IPS-18a (cell line): ENCODE results near the gene ITPR2.

ENCODE experiments used
- H3K27ac ChIP-seq: one replicate; pipeline ENCODE4 v1.5.1; 2013; ENCODE audit warnings: low read length
- H3K27me3 ChIP-seq: one replicate; pipeline ENCODE4 v1.6.1; 2013; ENCODE audit warnings: mild to moderate bottlenecking, low read length; ENCODE audit not compliant: control insufficient read depth, insufficient read depth
- H3K36me3 ChIP-seq: one replicate; pipeline ENCODE4 v1.6.1; 2013; ENCODE audit warnings: low read depth, low read length; ENCODE audit not compliant: control insufficient read depth
- H3K4me1 ChIP-seq: one replicate; pipeline ENCODE4 v1.6.1; 2013; ENCODE audit warnings: low read depth, low read length; ENCODE audit not compliant: control insufficient read depth
- H3K4me3 ChIP-seq: one replicate; pipeline ENCODE4 v1.5.1; 2013; ENCODE audit warnings: low read length
- H3K9ac ChIP-seq: one replicate; pipeline ENCODE4 v1.6.1; 2013; ENCODE audit warnings: mild to moderate bottlenecking, low read length, moderate library complexity
- H3K9me3 ChIP-seq: one replicate; pipeline ENCODE4 v1.6.1; 2013; ENCODE audit warnings: low read depth, low read length; ENCODE audit not compliant: control insufficient read depth

The ITPR2 gene

DNA sequence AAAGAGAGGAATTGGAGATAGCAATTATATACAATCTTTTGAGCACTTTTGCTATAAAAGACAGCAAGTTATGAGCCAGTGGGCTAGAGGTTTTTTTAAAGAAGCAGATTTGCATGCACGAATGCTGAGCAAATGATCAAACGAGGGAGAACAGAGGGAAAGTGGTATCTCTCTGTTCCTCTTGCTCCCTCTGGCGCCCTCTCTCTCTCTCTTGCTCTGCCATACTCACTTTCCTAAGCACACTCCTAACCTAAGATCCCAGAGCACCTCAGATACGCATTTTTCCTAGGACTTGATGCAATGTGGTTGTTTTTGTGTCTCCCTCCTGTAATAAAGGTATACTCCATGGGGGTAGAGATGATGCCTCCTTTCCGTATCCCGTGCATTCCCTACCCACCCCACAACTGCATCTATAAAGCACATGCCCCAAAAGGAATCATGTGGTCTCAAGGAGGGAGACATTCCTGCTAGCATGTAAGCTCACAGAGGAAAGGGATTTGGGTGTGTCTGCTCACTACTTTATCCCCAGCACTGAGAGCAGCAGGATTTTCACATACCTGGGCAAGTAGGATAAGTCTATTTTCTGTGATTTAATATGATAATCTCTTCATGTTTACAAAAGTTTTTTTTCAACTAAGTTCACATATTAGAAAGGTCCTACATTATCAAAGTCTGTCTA, 367.4 kb downstream of the ITPR2 start:
- no peak overlapping the region for H3K27ac ChIP-seq
- H3K27me3 ChIP-seq: no peaks in the 10 kb centered on the region
- no peaks in the 10 kb centered on the region for H3K9me3 ChIP-seq
- no peak overlapping the region for H3K9ac ChIP-seq
- no peaks in the 10 kb centered on the region for H3K36me3 ChIP-seq
- no peak overlapping the region for H3K4me3 ChIP-seq
- H3K4me1 ChIP-seq: peaks cover 13% of the 10 kb centered on the region

DNA sequence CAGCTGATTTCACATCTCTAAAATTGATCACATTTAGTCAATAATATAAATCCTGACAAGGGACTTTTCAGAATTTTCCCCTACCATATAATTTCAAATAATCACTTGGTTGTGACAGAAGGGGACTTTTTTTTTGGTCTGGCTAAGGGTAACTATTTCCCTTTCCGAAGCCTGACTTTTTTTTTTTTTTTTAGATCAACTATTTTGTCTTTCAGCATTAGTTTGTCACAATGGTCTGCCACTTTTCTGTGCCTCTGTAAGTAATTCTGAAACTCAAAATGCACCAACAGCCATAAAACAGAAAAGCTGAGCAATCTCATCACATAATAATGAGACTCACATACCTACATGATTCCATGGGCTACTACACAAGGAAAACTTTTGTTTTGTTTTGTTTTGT, 371.2 kb downstream of the ITPR2 start:
- H3K9ac ChIP-seq: no peak overlapping the region
- H3K4me3 ChIP-seq: no peak overlapping the region
- no peaks in the 10 kb centered on the region for H3K9me3 ChIP-seq
- H3K4me1 ChIP-seq: peaks cover 1% of the 10 kb centered on the region
- no peak overlapping the region for H3K27ac ChIP-seq
- no peaks in the 10 kb centered on the region for H3K36me3 ChIP-seq
- H3K27me3 ChIP-seq: no peaks in the 10 kb centered on the region

DNA sequence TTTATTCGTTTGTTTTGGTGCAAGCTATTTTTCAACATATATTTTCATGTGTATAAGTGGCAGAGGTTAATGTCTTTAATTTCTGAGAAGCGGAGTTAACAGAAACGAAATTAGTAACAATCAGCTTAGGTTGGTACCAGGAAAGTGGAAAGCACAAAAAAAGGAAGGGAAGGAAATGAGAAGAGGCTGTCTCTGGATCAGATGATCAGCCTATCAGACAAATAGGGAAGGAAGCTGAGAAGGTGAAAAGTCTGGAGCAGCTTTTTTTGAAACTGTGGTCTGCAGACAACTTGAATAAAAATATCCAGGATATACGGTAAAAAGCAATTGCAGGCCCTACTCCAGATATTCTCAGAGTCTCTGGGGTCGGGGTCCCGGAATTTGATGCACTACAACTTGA, 372.6 kb downstream of the ITPR2 start:
- no peaks in the 10 kb centered on the region for H3K36me3 ChIP-seq
- H3K4me3 ChIP-seq: no peak overlapping the region
- no peaks in the 10 kb centered on the region for H3K9me3 ChIP-seq
- no peak overlapping the region for H3K9ac ChIP-seq
- no peak overlapping the region for H3K27ac ChIP-seq
- no peaks in the 10 kb centered on the region for H3K27me3 ChIP-seq
- H3K4me1 ChIP-seq: no peaks in the 10 kb centered on the region

DNA sequence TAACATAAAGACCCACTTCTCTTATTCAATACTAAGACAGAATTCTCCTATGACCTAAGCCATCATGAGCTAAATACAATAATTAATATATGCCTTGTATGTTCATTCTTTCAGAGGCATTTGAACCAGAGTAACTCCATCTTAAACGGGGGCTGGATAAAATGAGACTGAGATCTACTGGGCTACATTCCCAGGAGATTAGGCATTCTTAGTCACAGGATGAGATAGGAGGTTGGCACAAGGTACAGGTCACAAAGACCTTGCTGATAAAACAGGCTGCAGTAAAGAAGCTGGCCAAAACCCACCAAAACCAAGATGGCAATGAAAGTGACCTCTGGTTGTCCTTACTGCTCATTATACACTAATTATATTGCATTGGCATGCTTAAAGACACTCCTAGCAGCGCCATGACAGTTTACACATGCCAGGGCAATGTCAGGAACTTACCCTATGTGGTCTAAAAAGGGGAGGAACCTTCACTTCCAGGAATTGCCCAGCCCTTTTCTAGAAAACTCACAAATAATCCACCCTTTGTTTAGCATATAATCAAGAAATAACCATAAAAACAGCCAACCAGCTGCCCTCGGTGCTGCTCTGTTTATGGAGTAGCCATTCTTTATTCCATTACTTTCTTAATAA, 376.9 kb downstream of the ITPR2 start:
- no peaks in the 10 kb centered on the region for H3K4me1 ChIP-seq
- no peaks in the 10 kb centered on the region for H3K36me3 ChIP-seq
- H3K27me3 ChIP-seq: no peaks in the 10 kb centered on the region
- H3K9ac ChIP-seq: no peak overlapping the region
- no peaks in the 10 kb centered on the region for H3K9me3 ChIP-seq
- no peak overlapping the region for H3K27ac ChIP-seq
- no peak overlapping the region for H3K4me3 ChIP-seq

DNA sequence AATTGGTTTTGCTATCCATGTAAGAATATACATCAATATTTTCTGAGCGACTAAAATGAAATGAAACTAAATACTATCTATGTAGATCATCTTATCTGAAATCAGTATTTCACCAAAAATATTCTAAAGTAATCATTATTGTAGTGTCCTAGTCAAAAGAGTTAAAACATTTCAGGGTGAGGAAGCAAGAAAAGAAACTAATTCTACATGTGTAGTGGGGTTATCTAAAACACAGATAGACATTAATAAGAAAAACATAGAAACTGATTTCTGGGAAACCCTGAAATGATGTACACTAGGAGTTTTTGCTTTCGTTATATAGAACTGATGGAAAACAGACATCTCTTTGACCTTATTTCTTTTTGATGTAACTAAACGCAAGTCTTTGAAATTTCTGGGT, 379.7 kb downstream of the ITPR2 start:
- Histone ChIP-seq H3K4me1 (no peaks in the 10 kb centered on the region), H3K27ac (no peak overlapping the region), H3K4me3 (no peak overlapping the region), H3K36me3 (no peaks in the 10 kb centered on the region), H3K9me3 (no peaks in the 10 kb centered on the region), H3K27me3 (no peaks in the 10 kb centered on the region), H3K9ac (no peak overlapping the region)

DNA sequence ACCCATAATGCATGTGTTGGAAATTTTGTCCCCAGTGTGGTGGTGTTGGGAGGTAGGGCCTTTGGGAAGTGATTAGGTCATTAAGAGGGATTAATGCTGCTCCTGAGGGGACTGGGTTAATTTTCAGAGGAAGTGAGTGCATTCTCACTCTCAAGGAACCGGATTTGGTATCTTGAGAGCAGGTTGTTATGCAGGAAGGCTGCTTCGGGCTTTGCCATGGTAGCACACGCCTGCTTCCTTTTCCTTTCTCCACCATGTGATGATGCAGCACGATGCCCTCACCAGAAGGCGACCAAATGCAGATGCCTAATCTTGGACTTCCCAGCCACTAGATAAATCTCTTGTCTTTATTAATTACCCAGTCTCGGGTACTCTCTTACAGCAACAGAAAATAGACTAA, 380.5 kb downstream of the ITPR2 start:
- no peaks in the 10 kb centered on the region for H3K4me1 ChIP-seq
- H3K27ac ChIP-seq: no peak overlapping the region
- no peaks in the 10 kb centered on the region for H3K36me3 ChIP-seq
- H3K4me3 ChIP-seq: no peak overlapping the region
- no peaks in the 10 kb centered on the region for H3K9me3 ChIP-seq
- H3K9ac ChIP-seq: no peak overlapping the region
- H3K27me3 ChIP-seq: no peaks in the 10 kb centered on the region

DNA sequence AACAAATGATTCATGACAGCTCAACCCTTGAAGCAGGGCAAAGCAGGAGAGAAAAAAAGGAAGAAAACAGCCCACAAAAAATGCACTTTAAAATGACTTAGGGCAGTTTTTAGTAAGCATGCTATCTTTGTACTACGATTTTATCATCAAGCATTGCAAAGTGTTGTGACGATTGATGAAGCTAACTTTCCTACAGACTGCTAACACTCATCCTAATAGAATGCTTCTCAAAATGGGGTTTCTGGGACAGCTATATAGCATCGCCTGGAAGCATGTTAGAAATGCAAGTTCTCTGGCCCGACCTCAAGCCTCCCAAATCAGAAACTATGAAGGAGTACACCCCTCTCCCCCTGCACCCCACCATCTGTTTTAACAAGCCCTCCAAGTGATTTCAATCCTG, 381.2 kb downstream of the ITPR2 start:
- H3K36me3 ChIP-seq: no peaks in the 10 kb centered on the region
- H3K9ac ChIP-seq: no peak overlapping the region
- no peak overlapping the region for H3K27ac ChIP-seq
- H3K4me1 ChIP-seq: no peaks in the 10 kb centered on the region
- no peaks in the 10 kb centered on the region for H3K9me3 ChIP-seq
- H3K27me3 ChIP-seq: no peaks in the 10 kb centered on the region
- H3K4me3 ChIP-seq: no peak overlapping the region

DNA sequence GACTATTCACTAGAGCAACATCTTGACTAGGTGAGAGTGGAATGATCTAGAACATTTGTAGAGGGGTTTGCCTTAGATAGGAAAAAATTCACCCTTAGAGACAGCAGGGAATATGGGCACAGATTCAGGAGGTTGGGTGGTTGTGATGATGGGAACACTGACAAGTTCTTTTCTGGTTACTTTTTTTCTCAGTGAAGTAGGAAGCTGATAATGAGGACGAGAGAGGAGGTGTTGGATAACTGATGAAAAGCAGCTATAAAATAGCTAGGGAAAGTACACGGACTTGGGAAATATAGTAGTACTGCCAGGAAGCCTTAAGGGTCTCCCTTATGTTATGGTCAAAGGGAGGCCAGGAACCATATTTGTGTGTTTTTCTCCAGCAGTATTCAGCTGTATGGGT, 387.1 kb downstream of the ITPR2 start:
- H3K36me3 ChIP-seq: no peaks in the 10 kb centered on the region
- no peak overlapping the region for H3K9ac ChIP-seq
- H3K27ac ChIP-seq: no peak overlapping the region
- no peaks in the 10 kb centered on the region for H3K27me3 ChIP-seq
- H3K4me1 ChIP-seq: no peaks in the 10 kb centered on the region
- H3K9me3 ChIP-seq: no peaks in the 10 kb centered on the region
- H3K4me3 ChIP-seq: no peak overlapping the region

DNA sequence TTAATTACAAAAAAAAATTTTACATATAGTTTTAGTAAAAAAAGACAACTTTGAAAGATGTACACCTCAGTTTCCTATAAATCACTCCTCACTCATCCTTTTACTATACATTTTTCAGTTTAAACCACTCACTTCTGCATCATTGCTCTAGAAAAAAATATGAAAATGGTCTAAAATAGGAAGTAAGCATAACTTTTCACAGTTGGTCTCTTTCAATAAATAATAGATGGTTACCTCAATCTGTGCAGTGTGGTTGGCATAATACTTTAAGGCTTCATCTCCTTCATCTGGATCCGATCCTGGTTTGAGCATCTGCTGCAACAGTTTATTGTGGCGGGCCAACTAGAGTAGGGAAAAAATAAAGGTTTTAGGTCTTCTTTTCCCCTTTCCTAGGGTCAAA, 389.7 kb downstream of the ITPR2 start:
- Histone ChIP-seq H3K4me3 (no peak overlapping the region), H3K36me3 (no peaks in the 10 kb centered on the region), H3K4me1 (no peaks in the 10 kb centered on the region)

DNA sequence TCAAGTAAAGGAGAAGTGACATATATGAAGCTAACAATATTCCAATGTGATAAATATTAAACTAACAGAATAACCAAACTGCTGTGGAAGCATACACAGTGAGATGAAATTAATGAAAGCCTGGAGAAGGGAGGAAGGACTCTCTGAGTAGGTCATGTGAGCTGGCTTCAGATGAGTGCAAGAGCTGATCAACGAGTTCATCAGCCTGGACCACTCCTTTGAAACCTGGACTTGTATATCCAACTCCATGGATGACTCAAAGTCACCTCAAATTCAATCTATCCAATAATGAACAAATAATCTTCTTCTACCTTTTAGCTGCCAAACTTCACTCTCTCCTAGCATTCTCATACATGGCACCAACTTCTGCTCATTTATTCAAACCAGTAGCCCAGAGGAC, 391.6 kb downstream of the ITPR2 start:
- H3K4me3 ChIP-seq: no peak overlapping the region
- H3K36me3 ChIP-seq: no peaks in the 10 kb centered on the region
- H3K4me1 ChIP-seq: no peaks in the 10 kb centered on the region
- H3K9me3 ChIP-seq: no peaks in the 10 kb centered on the region
- no peaks in the 10 kb centered on the region for H3K27me3 ChIP-seq
- no peak overlapping the region for H3K9ac ChIP-seq
- no peak overlapping the region for H3K27ac ChIP-seq

More for the DNA sequence above, 389.7 kb downstream of the ITPR2 start:
- Histone ChIP-seq H3K27ac (no peak overlapping the region), H3K9me3 (no peaks in the 10 kb centered on the region), H3K9ac (no peak overlapping the region), H3K27me3 (no peaks in the 10 kb centered on the region)

DNA sequence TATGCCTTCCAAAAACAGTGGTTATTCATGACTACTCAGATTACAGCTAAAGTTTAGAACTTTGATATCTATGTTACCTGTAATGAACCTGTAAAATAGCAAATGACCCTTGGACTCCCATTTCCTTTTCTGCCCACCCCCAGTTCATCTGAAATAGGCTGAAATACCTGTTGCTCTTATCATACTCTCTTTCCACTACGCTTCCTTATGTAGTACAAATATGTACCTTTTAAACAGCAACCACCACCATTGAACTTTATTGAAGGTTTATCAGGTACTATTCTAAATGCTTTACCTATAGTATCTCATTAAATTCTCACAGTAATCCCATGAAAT, 398.0 kb downstream of the ITPR2 start:
- Histone ChIP-seq H3K4me1 (no peaks in the 10 kb centered on the region), H3K4me3 (no peak overlapping the region), H3K27ac (no peak overlapping the region), H3K9ac (no peak overlapping the region), H3K27me3 (no peaks in the 10 kb centered on the region), H3K9me3 (no peaks in the 10 kb centered on the region), H3K36me3 (no peaks in the 10 kb centered on the region)

DNA sequence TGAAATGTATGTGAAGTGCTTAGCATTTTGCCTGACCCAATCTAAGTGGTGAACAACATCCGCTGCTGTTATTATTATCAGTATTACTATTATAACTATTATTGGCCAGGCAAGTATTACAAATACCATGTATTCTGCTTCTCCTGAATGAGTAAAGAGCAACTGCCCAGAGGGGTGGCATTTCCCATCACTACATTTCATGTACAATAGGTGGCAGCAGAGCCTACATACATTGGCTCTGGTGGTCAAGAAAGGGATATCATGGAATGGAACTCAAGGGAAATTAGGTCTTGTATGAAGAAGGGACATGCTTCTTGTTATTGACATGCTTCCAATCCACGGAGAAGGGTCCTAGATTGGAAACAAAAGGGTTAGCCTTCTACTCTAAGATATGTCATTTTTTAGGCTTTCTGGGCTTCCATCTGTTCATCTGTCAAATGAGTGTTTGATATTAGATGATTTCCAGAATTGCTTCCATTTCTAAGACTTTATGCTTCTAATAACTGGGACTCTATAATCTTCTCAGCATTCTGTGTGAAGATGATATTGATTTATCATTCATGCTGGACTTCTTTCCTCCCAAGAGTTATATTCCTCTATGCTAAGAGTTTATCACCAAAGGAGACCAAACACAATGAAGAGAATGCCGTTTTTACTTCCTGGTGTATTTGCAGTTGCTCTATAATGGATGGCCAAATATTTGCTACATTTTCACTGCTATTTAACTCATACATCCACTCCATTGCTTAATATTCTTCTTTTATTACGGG, 398.5 kb downstream of the ITPR2 start:
- no peaks in the 10 kb centered on the region for H3K4me1 ChIP-seq
- H3K9ac ChIP-seq: no peak overlapping the region
- H3K36me3 ChIP-seq: no peaks in the 10 kb centered on the region
- H3K27me3 ChIP-seq: no peaks in the 10 kb centered on the region
- no peaks in the 10 kb centered on the region for H3K9me3 ChIP-seq
- H3K4me3 ChIP-seq: no peak overlapping the region
- no peak overlapping the region for H3K27ac ChIP-seq
